GM21515 (cell line): ENCODE measurements around the gene NHSL2.
"Not testable (repeated sequence)": the region's sequence is repeated elsewhere in the genome, so short reads cannot be mapped to it uniquely, and the experiment has no call there.

Source experiments
- ATAC-seq: cut with Tn5 transposase; IDR thresholded peaks from one replicate; pipeline ENCODE4 v1.9.1; 2021; ENCODE audit not compliant: unreplicated experiment

The NHSL2 gene

GRCh38 chrX:72038868-72039267 lies 128.2 kb downstream of the NHSL2 start:
- no peak for ATAC-seq

GRCh38 chrX:72040506-72040905 lies 129.9 kb downstream of the NHSL2 start:
- ATAC-seq, result no peak

GRCh38 chrX:72041176-72041575 lies 130.5 kb downstream of the NHSL2 start:
- ATAC-seq, result no peak

GRCh38 chrX:72041871-72042851 lies 131.5 kb downstream of the NHSL2 start:
- no peak for ATAC-seq

- no peak for ATAC-seq
Measured at GRCh38 chrX:72042852-72043248, 132.2 kb downstream of the NHSL2 start.

GRCh38 chrX:72043636-72044035 lies 133.0 kb downstream of the NHSL2 start:
- ATAC-seq, result no peak

- no peak for ATAC-seq
Measured at GRCh38 chrX:72045141-72045540, 134.5 kb downstream of the NHSL2 start.

GRCh38 chrX:72045552-72046277 lies 135.1 kb downstream of the NHSL2 start:
- ATAC-seq, result no peak

GRCh38 chrX:72046447-72046846 lies 135.8 kb downstream of the NHSL2 start:
- ATAC-seq, result no peak

GRCh38 chrX:72048510-72049455 lies 138.1 kb downstream of the NHSL2 start:
- no peak for ATAC-seq

GRCh38 chrX:72050011-72050410 lies 139.4 kb downstream of the NHSL2 start:
- ATAC-seq, result no peak

GRCh38 chrX:72051589-72051988 lies 140.9 kb downstream of the NHSL2 start:
- no peak for ATAC-seq

GRCh38 chrX:72052415-72053090 lies 141.9 kb downstream of the NHSL2 start:
- ATAC-seq, result no peak

GRCh38 chrX:72053508-72053907 lies 142.9 kb downstream of the NHSL2 start:
- ATAC-seq, result no peak

GRCh38 chrX:72054779-72055489 lies 144.3 kb downstream of the NHSL2 start:
- no peak for ATAC-seq

GRCh38 chrX:72057331-72057730 lies 146.7 kb downstream of the NHSL2 start:
- ATAC-seq, result no peak

GRCh38 chrX:72057849-72058248 lies 147.2 kb downstream of the NHSL2 start:
- no peak for ATAC-seq

- ATAC-seq, result not testable (repeated sequence)
Measured at GRCh38 chrX:72058346-72058745, 147.7 kb downstream of the NHSL2 start.

- no peak for ATAC-seq
Measured at GRCh38 chrX:72060196-72060920, 149.7 kb downstream of the NHSL2 start.
